Measurements from ENCODE around the gene ZER1. TPM values are rescaled to one million over a fixed set of nuclear protein-coding genes. Genes with fewer than 3 reads are reported as not detected.
A peak's percentile ranks its signal among the peaks of the same experiment; 100 is the strongest.
"Not testable (repeated sequence)": the region's sequence is repeated elsewhere in the genome, so short reads cannot be mapped to it uniquely, and the experiment has no call there.

Gene ZER1
- polyA plus RNA-seq, 3 donors, result 16.1 to 25.6 (median 18.0) TPM

DNA sequence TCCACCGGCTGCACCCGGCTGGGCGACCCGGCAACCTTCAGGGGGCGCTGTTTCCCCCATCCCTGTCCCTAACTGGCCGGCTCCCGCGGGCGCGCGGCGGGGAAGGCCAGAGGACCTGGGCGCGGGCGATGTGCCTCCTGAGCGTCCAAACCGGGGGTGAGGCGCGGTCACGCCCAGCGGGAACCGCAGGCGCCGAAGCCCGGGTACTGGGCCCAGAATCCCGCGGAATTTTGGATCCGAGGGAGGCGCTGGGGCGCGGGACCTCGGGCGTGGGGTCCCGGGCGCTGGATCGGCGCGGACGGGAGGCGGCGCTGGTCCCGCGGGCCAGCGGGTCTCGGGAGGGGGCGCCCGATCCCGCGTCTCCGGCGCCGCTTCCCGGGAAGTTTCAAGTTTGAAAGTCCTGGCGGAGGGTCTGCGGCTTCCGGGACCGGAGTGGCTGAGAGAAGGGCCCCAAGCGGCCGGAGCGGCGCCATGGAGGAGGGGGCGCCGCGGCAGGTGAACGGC, 69.2 kb downstream of the ZER1 start, which contains the start of gene PKN3:
Gene PKN3, plus strand, starts transcription at position 59 of the 504 bp plus-strand sequence. Its CDS starts 413 bp downstream, at position 472.
- H3K27ac Mint-ChIP-seq, result peak within 1 kb of the TSS in 4 of 7 donors; percentile 30 to 76 (median 46)
- H3K36me3 ChIP-seq (replicated peaks in 1 of 2; ENCODE audit: control insufficient read depth in 1 of 2, insufficient read depth in 2 of 2, low read length in 2 of 2), result no peaks in the 10 kb centered on the region
- intact Hi-C loops (cut with micrococcal nuclease), result no loop called here
- H3K4me2 ChIP-seq (replicated peaks; ENCODE audit: extremely low read depth, low read length, poor library complexity, severe bottlenecking), result peak within 1 kb of the TSS; percentile 99
- no peaks in the 10 kb centered on the region for H3K79me2 ChIP-seq (ENCODE audit: insufficient read depth, low read length)
- H4K20me1 ChIP-seq (ENCODE audit: insufficient read depth, low read length), result peaks cover under 1% of the 10 kb centered on the region
- peaks cover 13% of the 10 kb centered on the region for H3K4me1 Mint-ChIP-seq
- peak; percentile 69 to 78 (median 71) for DNase-seq
- peaks cover 0 to 10% of the 10 kb centered on the region in 2 donors for H3K27me3 ChIP-seq (ENCODE audit: control insufficient read depth in 2 of 2, insufficient read depth in 2 of 2, low read length in 2 of 2)
- WGBS (ENCODE audit: insufficient coverage), result 0% methylated on average over 61 of the region's 65 CpGs
- no peaks in the 10 kb centered on the region for H3K9me3 Mint-ChIP-seq
- H2AFZ ChIP-seq (ENCODE audit: insufficient read depth, low read depth, low read length, poor library complexity, severe bottlenecking), result peak within 1 kb of the TSS; percentile 97
- H3K27ac ChIP-seq (ENCODE audit: low read depth in 1 of 2, low read length in 2 of 2), result no peak within 1 kb of the TSS
- H3K4me1 ChIP-seq (ENCODE audit: control insufficient read depth in 1 of 2, insufficient read depth in 2 of 2, low read length in 2 of 2), result peaks cover 12 to 15% of the 10 kb centered on the region in 2 donors
- no peaks in the 10 kb centered on the region for H3K36me3 Mint-ChIP-seq
- H3K4me3 ChIP-seq (replicated peaks in 1 of 3; ENCODE audit: low read depth in 2 of 3, low read length in 3 of 3), result peak within 1 kb of the TSS; percentile 36 to 81 (median 55)
- peaks cover 8 to 13% (median 12%) of the 10 kb centered on the region in 3 donors for H3K27me3 Mint-ChIP-seq (ENCODE audit: low read depth in 3 of 3)
- H3K9ac ChIP-seq (ENCODE audit: insufficient read depth, low read length, poor library complexity, severe bottlenecking), result peak within 1 kb of the TSS; percentile 72
- H3K9me3 ChIP-seq (replicated peaks in 1 of 2; ENCODE audit: control insufficient read depth in 1 of 2, insufficient read depth in 1 of 2, low read length in 2 of 2), result no peaks in the 10 kb centered on the region
- TF ChIP-seq CTCF (IDR thresholded peaks at IDR 0.05), result peak; percentile 92
- H3K4me3 Mint-ChIP-seq, result peak within 1 kb of the TSS; percentile 80 to 91

DNA sequence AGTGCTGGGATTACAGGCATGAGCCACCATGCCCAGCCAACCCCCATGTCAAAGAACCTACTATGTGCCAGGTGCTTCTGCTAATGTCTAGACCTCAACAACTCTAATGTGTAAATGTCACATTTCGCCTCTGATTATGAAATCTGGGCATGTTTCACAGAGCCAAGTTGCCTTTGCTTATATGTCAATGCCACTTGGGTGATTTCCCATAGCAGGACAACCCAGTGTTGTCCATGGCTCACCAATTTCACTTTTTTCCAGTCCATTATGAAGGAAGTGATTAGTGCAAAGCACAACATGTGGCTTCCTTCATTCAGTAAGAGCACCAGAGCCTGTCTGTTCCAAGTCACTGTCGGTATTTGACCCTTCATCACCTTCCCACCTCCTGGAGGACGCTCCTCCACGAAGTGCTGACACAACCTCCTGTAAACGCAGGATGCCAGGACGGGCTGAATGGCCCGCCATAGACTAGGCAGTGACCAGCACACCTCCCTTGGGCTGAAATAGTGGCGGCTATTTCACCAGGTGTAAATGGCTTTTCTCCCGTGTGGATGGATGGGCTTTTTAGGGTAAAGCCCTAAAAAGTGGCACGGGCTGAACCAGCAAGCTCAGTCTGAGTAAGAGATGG, 70.4 kb downstream of the ZER1 start:
- no peak overlapping the region for H3K4me2 ChIP-seq (replicated peaks; ENCODE audit: extremely low read depth, low read length, poor library complexity, severe bottlenecking)
- Mint-ChIP-seq H3K9me3 (no peaks in the 10 kb centered on the region), H3K36me3 (peaks cover 2 to 8% of the 10 kb centered on the region in 2 donors), H3K27ac (peak overlapping the region in 2 of 7 donors; percentile 41 to 50), H3K27me3 (ENCODE audit: low read depth in 3 of 3) (peaks cover 8 to 13% (median 10%) of the 10 kb centered on the region in 3 donors), H3K4me1 (peaks cover 13% of the 10 kb centered on the region), H3K4me3 (peak overlapping the region; percentile 9 to 21)
- H2AFZ ChIP-seq (ENCODE audit: insufficient read depth, low read depth, low read length, poor library complexity, severe bottlenecking), result no peak overlapping the region
- H3K79me2 ChIP-seq (ENCODE audit: insufficient read depth, low read length), result no peaks in the 10 kb centered on the region
- peak in 1 of 3 donors; percentile 62 for DNase-seq
- intact Hi-C loops (cut with micrococcal nuclease), result no loop called here
- peaks cover 0 to 10% of the 10 kb centered on the region in 2 donors for H3K27me3 ChIP-seq (ENCODE audit: control insufficient read depth in 2 of 2, insufficient read depth in 2 of 2, low read length in 2 of 2)
- peaks cover 6% of the 10 kb centered on the region for H4K20me1 ChIP-seq (ENCODE audit: insufficient read depth, low read length)
- no peak for TF ChIP-seq CTCF (IDR thresholded peaks at IDR 0.05)
- peaks cover 5 to 10% of the 10 kb centered on the region in 2 donors for H3K36me3 ChIP-seq (replicated peaks in 1 of 2; ENCODE audit: control insufficient read depth in 1 of 2, insufficient read depth in 2 of 2, low read length in 2 of 2)
- H3K9ac ChIP-seq (ENCODE audit: insufficient read depth, low read length, poor library complexity, severe bottlenecking), result no peak overlapping the region
- H3K4me3 ChIP-seq (replicated peaks in 1 of 3; ENCODE audit: low read depth in 2 of 3, low read length in 3 of 3), result no peak overlapping the region
- WGBS (ENCODE audit: insufficient coverage), result 93% methylated on average over 7 of the region's 10 CpGs
- H3K27ac ChIP-seq (ENCODE audit: low read depth in 1 of 2, low read length in 2 of 2), result no peak overlapping the region
- H3K4me1 ChIP-seq (ENCODE audit: control insufficient read depth in 1 of 2, insufficient read depth in 2 of 2, low read length in 2 of 2), result peaks cover 12 to 15% of the 10 kb centered on the region in 2 donors
- H3K9me3 ChIP-seq (replicated peaks in 1 of 2; ENCODE audit: control insufficient read depth in 1 of 2, insufficient read depth in 1 of 2, low read length in 2 of 2), result no peaks in the 10 kb centered on the region

GRCh38 chr9:128699096-128699795, 72.5 kb downstream of the ZER1 start:
- H3K4me2 ChIP-seq (replicated peaks; ENCODE audit: extremely low read depth, low read length, poor library complexity, severe bottlenecking); H3K27ac ChIP-seq (ENCODE audit: low read depth in 1 of 2, low read length in 2 of 2); H4K20me1 ChIP-seq (ENCODE audit: insufficient read depth, low read length); H3K4me3 ChIP-seq (replicated peaks in 1 of 3; ENCODE audit: low read depth in 2 of 3, low read length in 3 of 3); H3K9me3 Mint-ChIP-seq; H3K4me3 Mint-ChIP-seq; intact Hi-C loops (cut with micrococcal nuclease); H2AFZ ChIP-seq (ENCODE audit: insufficient read depth, low read depth, low read length, poor library complexity, severe bottlenecking); DNase-seq; H3K9me3 ChIP-seq (replicated peaks in 1 of 2; ENCODE audit: control insufficient read depth in 1 of 2, insufficient read depth in 1 of 2, low read length in 2 of 2); H3K27me3 ChIP-seq (ENCODE audit: control insufficient read depth in 2 of 2, insufficient read depth in 2 of 2, low read length in 2 of 2); H3K27ac Mint-ChIP-seq; H3K79me2 ChIP-seq (ENCODE audit: insufficient read depth, low read length); H3K9ac ChIP-seq (ENCODE audit: insufficient read depth, low read length, poor library complexity, severe bottlenecking): not testable (repeated sequence)
- H3K4me1 Mint-ChIP-seq, result peaks cover 13% of the 10 kb centered on the region
- Histone ChIP-seq H3K36me3 (replicated peaks in 1 of 2; ENCODE audit: control insufficient read depth in 1 of 2, insufficient read depth in 2 of 2, low read length in 2 of 2) (peaks cover 17 to 27% of the 10 kb centered on the region in 2 donors), H3K4me1 (ENCODE audit: control insufficient read depth in 1 of 2, insufficient read depth in 2 of 2, low read length in 2 of 2) (peaks cover 12 to 15% of the 10 kb centered on the region in 2 donors)
- H3K27me3 Mint-ChIP-seq (ENCODE audit: low read depth in 3 of 3), result peaks cover 8 to 13% (median 10%) of the 10 kb centered on the region in 3 donors
- 96% methylated on average over 19 of the region's 30 CpGs for WGBS (ENCODE audit: insufficient coverage)
- peaks cover 21 to 22% of the 10 kb centered on the region in 2 donors for H3K36me3 Mint-ChIP-seq

Data from CD14-positive monocyte (primary cell).